Testis (tissue), 3 donors: Measurements from ENCODE around the gene TRABD2B. TPM values are rescaled to one million over a fixed set of nuclear protein-coding genes. Genes with fewer than 3 reads are reported as not detected.

Experiments
- DNase-seq: peaks from one replicate; pipeline ENCODE4 v3.0.0-alpha.2; 2019
- H3K27ac ChIP-seq, 2 donors: fragments of 200-600 bp; sonication (generic); one replicate each; pipeline ENCODE4 v1.5.1; 2019
- H3K27me3 ChIP-seq: fragments of 200-600 bp; sonication (generic); one replicate; pipeline ENCODE4 v1.5.1; 2019
- H3K36me3 ChIP-seq: fragments of 200-600 bp; sonication (generic); one replicate; pipeline ENCODE4 v1.5.1; 2017; ENCODE audit warnings: low read depth; ENCODE audit errors: missing control alignments
- H3K4me1 ChIP-seq: fragments of 200-600 bp; sonication (generic); one replicate; pipeline ENCODE4 v1.5.1; 2019
- H3K4me3 ChIP-seq, 2 donors: fragments of 200-600 bp; sonication (generic); one replicate each; pipeline ENCODE4 v1.5.1; 2017 to 2019
- H3K9me3 ChIP-seq: fragments of 200-600 bp; sonication (generic); one replicate; pipeline ENCODE4 v1.5.1; 2017
- POLR2A ChIP-seq: fragments of 450-650 bp; IDR thresholded peaks from one replicate; pipeline ENCODE4 v1.6.1; 2017; ENCODE audit warnings: antibody characterized with exemption, mild to moderate bottlenecking, moderate library complexity
- WGBS, 2 donors: methylation state at CpG; one replicate each; pipeline ENCODE4 v1.1.5; 2018; 5-methylcytosine and 5-hydroxymethylcytosine counted together
- intact Hi-C: fragments of 100-400 bp; cut with DNase I; formaldehyde crosslinking; loops from one replicate; pipeline ENCODE4 v1.15.1; 2023; ENCODE audit warnings: low total_unique reads
- polyA plus RNA-seq: library from polyadenylated mRNA; stranded (reverse); fragments of 350-450 nt; fragmentation: Illumina TruSeq; extraction: RNeasy Lipid Tissue Mini Kit (QIAGEN cat#74804); gene quantifications from one replicate; pipeline ENCODE4 v1.2.3, GENCODE V29; 2014; ENCODE audit warnings: low read depth, low replicate concordance; ENCODE audit not compliant: insufficient read depth
- total RNA-seq, 2 donors: library from RNA; depleted of rRNA; stranded (reverse); fragments of >200 nt; gene quantifications; one replicate each; pipeline ENCODE4 v1.2.3, GENCODE V29; 2016
- TF ChIP-seq, protein P1 (sequence below), 3 experiments: fragments of 450-650 bp in 2 of 3; fragments of 200-600 bp in 1 of 3; sonication (generic) in 1 of 3; IDR thresholded peaks; one replicate each; pipeline ENCODE4 v1.5.1; 2016 to 2019; ENCODE audit warnings: antibody characterized with exemption in 3 of 3, mild to moderate bottlenecking in 2 of 3, moderate library complexity in 1 of 3

TRABD2B gene
- total and polyA plus RNA-seq, 3 donors from 2014 or later, result 1.9 to 2.7 (median 2.0) TPM

DNA sequence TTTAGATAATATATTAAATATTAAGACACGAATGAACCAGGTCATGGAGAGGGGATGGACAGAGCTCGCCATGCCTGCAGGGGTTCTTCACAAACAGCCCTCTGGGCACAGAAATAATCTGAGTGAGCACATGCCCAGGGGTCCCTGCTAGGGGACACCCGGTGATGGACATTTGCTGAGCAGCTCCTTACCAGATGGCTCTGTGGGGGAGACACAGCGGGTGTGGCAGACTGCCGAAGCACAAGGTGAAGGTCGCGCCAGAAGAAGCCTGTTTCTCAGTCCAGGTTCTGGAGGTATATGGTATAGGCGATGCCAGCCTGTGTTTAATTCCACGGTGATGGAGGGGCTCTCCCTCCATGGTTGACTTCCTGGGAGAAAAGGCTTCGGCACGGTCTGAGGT lies 9.6 kb downstream of the TRABD2B start:
- Histone ChIP-seq H3K4me3 (no peak overlapping the region), H3K36me3 (no peaks in the 10 kb centered on the region), H3K9me3 (no peaks in the 10 kb centered on the region), H3K27me3 (no peaks in the 10 kb centered on the region), H3K27ac (no peak overlapping the region), H3K4me1 (peaks cover 11% of the 10 kb centered on the region)
- 93 to 94% methylated on average over 7 to 11 of the region's 11 CpGs for WGBS, 2 donors
- intact Hi-C loops, result no loop called here
- TF ChIP-seq, protein P1, sequence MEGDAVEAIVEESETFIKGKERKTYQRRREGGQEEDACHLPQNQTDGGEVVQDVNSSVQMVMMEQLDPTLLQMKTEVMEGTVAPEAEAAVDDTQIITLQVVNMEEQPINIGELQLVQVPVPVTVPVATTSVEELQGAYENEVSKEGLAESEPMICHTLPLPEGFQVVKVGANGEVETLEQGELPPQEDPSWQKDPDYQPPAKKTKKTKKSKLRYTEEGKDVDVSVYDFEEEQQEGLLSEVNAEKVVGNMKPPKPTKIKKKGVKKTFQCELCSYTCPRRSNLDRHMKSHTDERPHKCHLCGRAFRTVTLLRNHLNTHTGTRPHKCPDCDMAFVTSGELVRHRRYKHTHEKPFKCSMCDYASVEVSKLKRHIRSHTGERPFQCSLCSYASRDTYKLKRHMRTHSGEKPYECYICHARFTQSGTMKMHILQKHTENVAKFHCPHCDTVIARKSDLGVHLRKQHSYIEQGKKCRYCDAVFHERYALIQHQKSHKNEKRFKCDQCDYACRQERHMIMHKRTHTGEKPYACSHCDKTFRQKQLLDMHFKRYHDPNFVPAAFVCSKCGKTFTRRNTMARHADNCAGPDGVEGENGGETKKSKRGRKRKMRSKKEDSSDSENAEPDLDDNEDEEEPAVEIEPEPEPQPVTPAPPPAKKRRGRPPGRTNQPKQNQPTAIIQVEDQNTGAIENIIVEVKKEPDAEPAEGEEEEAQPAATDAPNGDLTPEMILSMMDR (IDR thresholded peaks at IDR 0.05), result no peak
- TF ChIP-seq POLR2A, result no peak
- DNase-seq, result no peak

DNA sequence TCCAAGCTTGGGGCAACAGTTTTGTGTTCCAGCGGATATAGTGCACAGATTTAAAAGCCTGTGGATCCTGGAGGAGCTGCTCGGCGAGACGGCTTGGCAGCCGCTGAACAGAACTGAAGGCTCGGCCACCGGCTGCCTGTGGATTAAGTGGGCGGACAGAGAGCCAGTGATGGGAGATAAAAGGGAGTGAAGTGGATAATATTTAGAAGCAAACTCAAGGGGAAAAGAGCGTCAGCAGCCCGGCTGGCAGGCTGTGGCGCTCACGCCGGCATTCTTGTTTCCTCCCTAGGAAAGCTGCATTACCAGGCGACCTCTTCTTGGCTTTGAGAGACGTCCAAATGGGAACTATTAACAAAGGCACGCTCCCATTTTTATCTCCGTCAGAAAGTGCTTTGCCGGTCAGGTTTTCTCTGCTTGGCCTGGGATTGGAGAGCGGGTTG lies 10.4 kb downstream of the TRABD2B start:
- Histone ChIP-seq H3K36me3 (no peaks in the 10 kb centered on the region), H3K4me1 (peaks cover 11% of the 10 kb centered on the region), H3K9me3 (no peaks in the 10 kb centered on the region), H3K27ac (peak overlapping the region in 1 of 2 donors; percentile 66), H3K4me3 (no peak overlapping the region), H3K27me3 (no peaks in the 10 kb centered on the region)
- peak; percentile 45 for DNase-seq
- TF ChIP-seq, protein P1 (IDR thresholded peaks at IDR 0.05), result no peak
- intact Hi-C loops, result no loop called here
- 29 to 36% methylated on average over 19 of the region's 19 CpGs for WGBS, 2 donors

DNA sequence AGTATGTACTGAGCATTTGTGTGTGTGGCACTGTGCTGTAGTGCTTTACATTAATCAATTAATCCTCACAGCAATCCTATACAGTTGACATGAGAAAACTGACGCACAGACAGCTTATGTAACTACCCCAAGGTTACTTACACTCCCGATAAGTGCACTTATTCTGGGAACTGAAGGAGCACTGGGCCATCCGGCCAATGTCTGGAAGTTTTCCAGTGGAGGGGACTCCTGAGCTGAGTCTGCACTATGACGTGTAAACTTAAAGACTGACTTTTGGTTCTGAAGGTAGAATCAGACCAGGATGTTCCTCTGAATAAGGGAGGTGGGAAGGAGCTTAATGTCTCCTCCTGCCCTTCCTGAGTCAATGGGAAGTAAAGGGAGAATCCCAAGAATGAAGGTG lies 12.2 kb downstream of the TRABD2B start:
- TF ChIP-seq, protein P1 (IDR thresholded peaks at IDR 0.05), result no peak
- no peak for TF ChIP-seq POLR2A
- Histone ChIP-seq H3K4me1 (peaks cover 11% of the 10 kb centered on the region), H3K4me3 (no peak overlapping the region), H3K36me3 (no peaks in the 10 kb centered on the region), H3K9me3 (no peaks in the 10 kb centered on the region), H3K27ac (no peak overlapping the region), H3K27me3 (no peaks in the 10 kb centered on the region)
- intact Hi-C loops, result no loop called here
- 74 to 81% methylated on average over 4 of the region's 4 CpGs for WGBS, 2 donors
- DNase-seq, result no peak

DNA sequence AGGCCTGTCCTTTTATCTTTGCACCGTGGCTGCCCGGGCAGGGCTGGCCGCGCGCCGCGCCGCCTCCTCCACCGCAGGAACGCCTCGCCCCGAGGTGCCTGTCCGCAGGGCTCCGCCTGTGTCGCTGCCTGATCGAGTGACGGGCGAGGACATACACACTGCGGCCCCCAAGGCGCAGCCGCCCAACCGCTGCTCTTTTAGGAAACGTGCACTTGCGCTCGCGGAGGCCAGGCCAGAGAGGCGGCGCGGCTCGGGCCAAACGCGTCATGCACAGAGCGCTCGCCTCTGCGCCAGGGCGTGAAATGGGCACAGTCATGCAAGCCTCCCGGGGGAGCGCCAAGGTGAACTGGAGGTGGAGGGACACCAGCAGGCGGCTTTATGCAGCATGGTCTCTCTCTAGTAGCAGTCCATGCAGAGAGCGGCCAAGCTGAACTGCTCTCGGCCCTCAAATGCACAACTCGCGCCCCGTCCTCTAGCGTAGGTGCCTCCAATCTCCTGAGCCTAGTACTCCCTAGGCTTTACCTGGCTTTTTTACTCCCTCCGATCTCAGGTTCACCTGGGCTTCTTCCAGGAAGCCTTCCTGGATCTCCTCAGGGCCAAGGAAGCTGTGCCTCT lies 12.9 kb downstream of the TRABD2B start:
- H3K4me3 ChIP-seq, result peak overlapping the region in 1 of 2 donors; percentile 27
- WGBS, 2 donors, result 21 to 30% methylated on average over 13 to 46 of the region's 46 CpGs
- peak; percentile 61 for DNase-seq

More for the DNA sequence above, 12.9 kb downstream of the TRABD2B start:
- H3K9me3 ChIP-seq, result no peaks in the 10 kb centered on the region
- intact Hi-C loops, result no loop called here
- no peak for TF ChIP-seq POLR2A
- TF ChIP-seq, protein P1 (IDR thresholded peaks at IDR 0.05), result no peak
- no peaks in the 10 kb centered on the region for H3K27me3 ChIP-seq
- H3K4me1 ChIP-seq, result peaks cover 11% of the 10 kb centered on the region
- no peaks in the 10 kb centered on the region for H3K36me3 ChIP-seq
- H3K27ac ChIP-seq, result peak overlapping the region in 1 of 2 donors; percentile 54
